Stimulated activated CD4-positive, alpha-beta T cell treated with anti-CD3 and anti-CD28 coated beads, Interleukin-4, amount 100 ng/mL, for 24 hours (primary cell): ENCODE data around the gene SIX3.

Experiments used
- DNase-seq: peaks from one replicate; pipeline ENCODE4 v3.0.0-alpha.2; 2020

Gene SIX3

DNA sequence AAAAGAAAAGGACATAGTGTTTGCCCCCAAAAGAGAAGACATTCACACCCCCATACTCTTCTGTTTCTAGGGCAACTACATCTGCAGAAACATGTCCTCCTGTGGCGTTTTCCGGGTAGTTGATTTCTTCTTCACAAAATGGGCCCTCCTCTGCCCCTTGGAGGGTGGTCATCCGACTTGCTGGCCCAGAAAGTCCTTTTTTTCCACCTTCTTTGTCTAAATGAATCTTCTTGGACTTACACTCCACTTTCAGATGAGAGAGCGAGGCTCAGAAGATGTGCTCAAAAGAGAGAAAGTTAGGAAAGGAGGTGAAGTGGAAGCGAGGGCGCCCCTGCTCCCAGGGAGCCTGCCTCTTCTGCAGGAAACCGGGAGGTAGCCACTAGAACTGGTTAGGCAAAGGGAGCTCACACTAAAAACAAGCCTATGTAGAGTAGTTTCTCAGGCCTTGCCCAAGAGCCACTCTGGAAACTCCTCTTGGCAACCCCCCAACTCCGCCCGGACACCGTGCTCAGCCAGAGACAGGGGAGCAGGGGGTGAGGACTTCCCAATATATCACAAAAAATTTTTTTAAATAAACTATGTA lies 10.2 kb upstream of the SIX3 start:
- DNase-seq = no peak

DNA sequence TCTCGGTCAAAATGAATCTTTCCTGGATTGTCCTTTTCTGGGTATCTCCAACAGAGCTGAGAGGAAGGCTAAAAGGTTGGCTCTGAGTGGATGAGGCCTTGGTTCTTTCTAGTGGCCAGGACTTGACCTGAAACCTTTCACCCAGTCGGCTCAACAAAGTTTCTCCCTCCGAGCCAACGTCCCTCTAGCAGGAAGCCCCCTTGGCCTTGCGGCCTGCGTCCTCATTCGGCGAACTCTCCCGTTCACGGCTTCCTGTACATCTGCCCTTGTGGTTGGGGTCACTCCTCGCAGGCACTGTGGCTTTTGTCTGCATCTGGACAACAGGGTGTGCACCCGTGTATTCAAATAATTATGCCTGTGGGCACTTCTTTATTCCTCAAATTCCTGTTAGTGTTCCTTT lies 9.4 kb upstream of the SIX3 start:
- no peak for DNase-seq

DNA sequence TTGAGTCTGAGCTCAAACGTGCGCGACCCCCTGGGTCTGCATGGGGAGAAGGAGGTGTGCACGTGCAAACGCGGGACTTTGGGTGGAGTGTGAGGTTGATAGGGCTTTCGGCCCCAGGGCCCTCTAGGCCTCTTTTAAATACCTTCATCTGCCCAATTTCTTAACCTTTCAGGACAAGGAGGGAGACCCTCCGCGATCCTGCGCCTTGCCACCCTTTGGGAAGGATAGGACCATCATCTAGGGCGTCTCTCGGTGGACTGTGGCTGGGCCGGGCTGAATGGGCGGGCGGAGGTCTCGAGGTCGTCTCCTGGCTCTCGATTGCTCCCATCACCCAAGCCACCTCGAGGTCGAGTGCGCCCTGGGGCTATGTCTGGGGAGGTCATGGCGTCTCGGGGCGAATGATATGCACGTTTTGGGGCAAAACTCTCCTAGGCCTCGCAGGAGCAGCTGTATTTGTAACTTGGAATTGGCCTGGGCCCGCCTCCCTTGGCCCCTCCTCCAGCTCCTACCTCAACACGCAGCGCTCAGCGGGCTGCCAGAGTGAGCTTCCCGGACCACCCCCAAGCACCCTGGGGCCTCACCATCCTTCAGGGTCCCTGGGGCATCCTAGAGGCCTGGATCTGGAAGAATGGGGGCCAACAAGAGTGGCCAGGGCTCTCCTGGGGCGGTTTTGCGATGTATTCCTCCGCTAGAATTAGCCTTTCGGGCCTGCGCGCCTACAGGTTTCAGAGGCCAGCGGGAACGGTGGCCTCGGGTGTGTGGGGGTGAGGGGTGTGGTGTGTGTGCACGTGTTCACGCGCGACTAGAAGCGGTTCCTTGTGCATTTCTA lies 8.7 kb upstream of the SIX3 start:
- no peak for DNase-seq

DNA sequence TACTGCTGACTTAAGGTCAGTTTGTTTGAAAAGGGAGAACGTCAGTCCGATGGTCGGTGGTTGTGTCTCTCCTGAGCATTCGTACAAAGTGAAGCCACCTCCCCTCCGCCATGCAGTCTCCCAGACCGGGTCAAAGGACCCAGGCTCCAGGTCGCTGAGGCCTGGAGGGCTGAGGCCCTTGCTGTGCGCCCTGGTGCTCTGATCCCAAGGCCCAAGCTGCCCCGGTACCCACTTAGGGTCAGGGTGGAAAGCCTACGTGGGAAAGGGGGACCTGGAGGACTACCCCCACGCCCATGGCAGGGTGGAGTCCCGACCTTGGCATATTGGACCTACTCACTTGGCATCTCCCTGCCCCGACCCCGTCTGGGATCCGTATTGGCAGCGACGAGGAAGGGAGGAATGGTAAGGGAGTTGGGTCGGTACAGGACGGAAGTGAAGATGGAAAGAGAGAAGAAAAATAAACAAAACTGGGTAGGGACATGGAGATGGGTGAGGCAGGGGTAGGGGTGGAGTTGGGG lies 8.0 kb upstream of the SIX3 start:
- no peak for DNase-seq

DNA sequence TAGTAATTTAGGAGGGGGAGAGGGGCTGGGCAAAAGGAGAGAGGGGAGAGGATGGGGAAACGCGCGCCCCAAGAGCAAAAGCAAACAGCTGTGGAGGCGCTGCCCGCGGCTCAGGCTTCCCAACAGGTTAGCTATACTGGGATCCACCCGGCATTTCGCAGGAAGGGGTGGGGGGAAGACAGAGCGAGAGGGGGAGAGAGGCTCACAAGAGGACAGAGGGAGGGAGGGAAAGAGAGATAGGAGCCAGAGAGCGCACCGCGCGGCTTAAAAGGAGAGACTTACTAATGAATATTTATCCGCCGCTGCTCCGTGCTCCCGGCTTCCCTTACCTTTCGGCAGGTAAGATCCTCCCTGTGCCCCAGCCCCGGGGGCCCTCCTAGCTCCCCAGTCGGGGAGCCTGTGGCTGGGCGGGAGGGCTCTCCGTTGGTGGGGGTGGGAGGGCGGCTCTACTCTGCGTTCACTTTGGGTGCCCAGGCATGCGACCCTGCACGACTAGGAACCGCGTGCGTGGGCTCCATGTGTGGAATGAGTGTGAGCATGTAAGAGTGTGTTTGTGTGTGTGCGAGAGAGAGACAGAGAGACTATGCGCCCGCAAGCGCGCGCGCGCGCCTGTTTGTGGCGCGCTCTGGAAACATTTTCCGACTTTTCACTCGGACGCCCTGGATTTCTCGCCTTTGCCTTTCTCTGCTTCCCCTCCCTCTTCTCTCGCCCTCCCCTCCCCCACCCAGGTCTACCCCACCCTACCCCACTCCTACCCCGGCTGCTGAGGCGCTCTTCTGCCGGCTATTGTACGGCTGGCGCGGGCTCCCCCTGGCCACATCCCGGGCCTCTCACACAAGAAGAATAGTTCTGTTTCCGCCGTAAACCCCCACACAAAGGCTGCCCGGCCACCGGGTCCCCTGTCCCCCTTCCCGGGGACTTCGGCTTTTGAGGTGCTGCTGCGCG lies 7.2 kb upstream of the SIX3 start:
- DNase-seq = no peak

DNA sequence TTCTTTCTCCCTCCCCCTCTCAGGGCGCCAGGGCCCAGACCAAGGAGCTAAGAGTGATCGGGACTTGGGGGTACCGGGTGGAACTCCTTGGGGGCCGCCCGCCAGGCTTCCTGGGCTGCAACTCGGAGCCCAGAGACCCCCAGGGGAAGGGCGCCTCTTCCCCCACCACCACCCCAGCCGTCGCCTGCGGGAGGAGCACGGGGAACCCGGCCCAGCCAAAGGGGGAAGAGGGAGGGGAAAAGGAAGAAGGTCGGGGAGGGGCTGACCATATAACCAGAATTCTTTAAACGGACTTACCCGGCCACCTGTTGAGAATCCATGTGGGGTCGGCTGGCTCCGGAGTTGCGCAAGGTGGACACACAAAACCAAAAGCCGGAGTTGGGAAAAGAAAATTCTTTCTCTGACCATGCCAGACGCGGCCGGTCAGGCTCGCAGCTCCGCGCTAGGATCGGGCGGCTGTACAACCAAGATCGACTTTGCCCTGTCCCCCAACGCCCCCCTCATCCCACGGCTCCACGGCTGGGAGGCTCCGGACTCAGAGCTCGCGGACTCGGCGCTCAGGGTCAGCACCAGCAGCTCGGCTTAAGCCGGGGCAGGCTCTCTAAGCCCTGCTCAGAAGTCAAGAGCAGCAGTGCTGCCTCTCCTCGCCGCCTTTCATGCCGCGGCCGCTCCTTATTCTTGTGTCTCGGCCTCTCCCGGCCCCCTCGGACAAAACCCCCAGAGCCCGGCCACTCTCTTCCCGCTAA lies 6.3 kb upstream of the SIX3 start:
- DNase-seq = no peak

DNA sequence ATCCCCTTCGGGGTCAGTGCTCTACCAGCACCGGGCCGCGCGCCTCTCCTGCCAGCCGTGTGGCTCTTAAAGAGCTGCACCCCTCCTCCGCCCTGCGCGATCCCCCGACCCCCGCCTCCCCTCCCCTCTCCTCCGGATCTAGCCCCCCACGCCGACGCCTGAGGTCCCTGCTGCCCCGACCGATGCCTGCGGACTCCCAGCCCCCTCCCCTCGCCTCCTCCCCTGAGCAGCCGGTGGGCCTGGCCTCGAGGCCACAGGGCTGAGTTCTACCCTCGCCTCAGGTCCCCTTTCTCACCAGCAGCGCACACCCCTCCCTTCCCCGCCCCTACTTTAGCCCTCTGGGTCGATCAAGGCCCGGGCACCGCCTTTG lies 5.8 kb upstream of the SIX3 start:
- no peak for DNase-seq

DNA sequence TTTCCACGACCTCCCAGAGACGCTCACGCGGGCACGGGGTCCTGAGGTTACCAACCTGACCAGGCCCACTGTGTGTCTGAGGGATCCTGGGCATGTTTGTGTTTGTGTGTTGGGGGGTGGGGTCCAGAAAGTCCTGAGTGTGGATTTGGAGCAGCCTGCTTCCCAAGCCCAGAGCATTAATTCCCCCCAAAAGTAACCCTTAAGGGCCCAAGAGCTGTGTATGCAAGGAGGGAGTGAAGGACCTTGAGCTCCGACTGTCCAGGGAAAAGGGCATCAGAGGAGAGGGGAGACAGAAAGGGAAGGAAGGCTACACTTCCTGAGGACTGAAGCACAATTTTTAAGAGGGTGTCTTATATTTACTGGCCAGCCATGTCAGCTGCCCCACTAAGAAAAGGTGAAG lies 5.2 kb upstream of the SIX3 start:
- no peak for DNase-seq

DNA sequence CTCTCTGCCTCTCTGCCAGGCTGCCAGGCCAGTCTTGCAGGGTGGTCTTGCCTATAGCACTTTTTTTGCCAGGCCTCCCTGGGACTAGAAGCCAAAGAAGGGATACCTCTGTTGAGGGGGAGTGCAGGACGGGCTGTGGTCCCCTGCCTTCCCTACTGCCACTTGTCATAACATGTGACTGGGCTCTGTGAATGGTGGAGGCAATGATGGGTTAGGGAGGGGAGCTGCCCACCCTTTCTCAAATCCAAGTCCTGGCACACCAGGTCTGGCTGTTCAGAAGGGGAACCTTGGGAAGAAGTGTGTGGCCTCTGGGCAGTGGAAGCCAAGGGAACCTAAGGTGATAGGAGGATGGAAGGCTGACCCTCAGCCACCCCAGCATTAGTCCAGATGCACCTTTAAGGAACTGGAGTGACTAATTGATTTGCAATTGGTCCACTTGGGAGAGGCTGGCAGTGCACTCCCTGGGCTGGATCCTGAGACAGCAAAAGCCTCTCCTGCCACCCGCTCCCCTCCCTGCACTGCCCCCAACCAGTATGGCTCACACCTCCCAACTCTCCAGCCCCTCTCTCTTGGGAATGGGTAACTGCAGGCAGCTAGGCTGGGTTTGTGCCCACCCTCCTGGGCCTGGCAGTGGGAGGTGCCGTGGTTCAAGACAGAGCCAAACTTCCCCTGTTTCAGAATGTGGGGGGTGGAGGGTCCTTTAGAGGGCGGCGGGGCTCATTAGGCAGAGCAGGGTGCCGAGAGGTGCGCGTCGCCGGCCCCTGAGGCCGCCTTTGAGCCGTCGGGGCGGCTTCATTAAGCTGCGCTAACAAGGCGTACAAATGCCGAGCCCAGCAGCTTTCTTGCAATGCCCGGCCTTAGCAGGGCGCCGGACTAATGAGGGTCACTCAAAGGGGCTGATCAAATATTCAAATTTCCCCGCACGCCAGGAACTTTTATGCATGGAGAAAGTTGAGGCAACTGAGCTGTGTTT lies 4.5 kb upstream of the SIX3 start:
- DNase-seq = no peak

DNA sequence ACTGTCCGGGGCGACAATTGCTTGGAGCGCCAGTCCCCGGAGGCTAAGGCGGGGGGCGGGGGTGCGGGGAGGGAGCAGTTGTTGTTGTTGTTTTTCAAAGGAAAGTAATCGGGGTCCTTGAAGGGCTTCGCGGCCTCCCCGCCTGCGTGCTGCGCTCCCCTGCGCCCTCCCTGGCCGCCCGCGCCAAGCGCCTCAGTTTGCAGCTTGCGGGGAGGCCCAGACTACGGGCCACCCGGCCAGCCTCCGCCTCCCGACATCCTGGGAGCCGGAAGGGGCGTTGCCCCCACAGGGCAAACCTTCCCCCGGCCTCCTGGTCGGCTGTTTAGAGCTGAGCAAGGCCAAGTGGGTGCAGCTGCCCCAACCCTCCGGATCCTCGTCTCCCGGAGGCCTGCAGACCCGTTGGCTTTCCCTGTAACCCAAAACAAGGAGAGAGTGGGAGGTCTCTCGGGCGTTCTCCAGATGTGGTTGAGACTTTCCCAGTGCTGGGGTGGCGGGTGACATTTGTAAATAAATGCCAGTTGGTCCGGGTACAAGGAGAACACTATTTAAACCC lies 3.7 kb upstream of the SIX3 start:
- DNase-seq = no peak

DNA sequence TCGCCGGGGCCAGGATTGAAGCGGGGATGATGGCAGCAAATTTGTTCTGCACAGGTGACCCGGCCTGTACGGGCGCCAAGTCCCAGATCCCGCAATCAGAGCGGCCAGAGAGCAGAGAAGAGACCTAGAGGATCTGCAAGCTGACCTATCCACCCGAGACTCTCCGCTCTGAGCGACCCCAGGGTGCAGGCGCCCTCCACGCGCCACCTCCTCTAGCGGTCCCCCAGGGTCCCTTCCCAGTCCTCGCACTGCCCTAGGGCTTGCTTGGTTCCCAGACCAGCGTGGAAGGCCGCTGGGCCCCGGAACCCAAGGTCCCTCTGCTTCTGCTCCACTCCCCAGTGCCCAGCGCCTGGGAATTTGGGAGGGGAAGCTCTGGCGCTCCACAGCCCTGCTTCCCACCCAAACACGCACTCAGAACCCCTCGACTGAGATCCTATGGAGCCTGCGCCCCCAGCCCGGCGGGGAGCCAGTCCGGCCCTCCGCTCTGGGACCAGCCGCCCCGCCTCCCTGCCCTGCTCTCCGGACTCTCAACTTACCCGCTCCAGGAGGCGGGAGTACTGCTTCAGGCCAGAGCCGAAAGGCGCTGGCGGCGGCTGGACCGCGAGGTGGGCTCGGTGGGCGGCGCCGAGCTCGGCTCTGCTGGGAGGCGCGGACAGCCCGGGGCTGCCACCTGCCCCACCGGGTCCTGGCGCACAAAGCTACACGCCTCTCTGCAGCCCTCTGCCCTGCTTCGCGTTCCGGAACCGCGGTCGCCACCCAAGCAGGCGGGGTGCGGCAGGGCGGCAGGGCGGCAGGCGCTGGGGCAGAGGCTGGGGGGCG lies 3.0 kb upstream of the SIX3 start:
- DNase-seq = no peak

DNA sequence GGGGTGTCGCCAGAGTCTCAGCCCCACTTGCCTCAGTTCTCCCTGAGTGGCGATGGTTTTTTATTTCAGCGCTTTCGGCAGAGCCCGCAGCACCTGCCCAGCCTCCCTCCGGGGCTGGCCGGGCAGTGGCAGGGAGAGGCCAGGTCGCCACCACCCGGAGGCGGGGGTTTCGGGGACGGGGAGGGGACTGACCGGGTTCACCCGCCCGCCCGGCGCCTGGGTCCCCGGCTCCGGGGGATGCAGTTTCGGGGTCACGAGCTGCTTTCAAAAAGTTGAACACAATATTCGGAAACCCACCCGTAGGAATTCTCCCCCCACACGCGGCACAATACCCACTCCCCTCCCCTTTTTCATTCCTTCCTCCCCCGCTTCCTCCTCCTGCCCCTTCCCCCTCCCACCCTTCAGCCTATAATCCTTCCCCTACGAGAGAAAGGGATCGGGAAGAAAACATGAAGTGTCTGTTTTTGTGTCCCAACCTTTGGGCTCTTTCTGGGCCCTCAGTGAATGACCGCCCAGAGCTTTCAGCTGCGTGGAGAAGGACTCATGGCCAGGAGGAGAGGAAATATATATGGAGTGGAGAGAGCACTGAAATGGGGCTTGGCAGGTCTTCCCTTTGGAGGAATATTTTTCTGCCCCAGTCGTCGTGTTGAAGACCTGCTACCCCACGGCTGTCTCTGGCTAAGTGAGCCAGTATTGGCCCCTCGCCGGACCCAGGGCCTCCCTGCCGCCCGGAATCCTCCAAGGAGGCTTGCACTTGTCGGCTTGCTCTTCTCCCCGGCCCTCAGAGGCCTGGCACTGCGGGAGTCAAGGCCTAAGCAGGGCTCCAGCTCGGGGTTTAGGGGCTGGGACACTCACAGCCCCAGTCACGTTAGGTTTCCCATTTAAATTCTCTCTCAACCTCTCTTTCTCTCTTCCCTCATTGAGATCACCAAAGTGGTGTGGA lies 2.1 kb upstream of the SIX3 start:
- no peak for DNase-seq

DNA sequence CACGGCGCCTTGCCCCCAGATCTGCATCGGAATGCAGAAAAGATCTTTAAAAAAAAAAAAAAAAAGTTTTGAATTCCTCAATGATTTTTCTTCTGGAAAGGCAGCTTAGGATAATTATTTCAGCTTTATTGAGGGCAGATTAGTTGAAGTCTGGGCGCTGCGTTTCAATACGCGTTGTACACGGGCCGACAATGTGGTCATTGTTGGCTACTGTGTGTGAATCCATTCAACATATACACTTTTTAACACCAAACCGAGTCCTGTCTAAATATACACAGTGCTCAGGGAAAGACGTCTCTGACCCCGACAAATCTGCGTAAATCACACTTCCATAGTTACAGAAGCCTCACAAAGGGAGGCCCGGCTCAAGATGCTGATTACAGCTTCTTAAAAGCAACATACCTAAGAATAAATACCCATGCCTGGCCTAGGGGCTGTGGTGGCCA lies 1.4 kb upstream of the SIX3 start:
- DNase-seq = no peak

DNA sequence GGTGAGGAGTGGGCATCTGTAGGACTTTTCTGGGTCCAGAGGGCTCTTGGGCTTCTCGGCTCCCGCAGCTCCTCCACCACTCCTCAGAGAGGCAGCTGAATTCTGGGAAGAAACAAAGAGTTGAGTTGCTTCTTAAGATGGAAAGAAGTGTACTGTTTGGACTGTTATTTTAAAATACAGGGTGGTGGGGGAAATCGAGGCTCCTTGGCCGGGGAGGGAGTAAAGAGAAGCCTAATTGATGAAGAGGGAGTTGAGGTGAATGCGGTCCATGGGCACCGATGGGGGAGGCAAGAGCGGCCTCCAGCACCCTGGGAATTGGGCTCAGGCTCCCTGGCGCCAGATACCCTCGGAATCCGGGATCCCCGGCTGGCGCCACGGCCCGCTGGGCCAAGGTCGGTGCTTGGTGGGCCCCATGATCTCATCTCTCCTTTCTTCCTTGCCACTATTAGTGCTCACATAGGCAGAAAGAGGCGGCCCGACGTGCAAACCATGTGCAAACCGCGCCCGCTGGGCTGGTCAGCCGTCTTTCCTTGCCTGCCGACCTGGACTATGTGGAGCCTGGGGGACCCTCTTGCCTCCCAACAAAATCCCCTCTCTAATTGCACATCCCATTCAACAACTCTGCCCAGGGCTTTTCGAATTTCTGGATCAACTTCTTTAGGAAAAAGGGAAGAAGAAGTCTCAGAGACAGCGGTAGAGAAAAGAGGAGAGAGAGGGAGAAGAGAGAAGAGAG lies 604 bp upstream of the SIX3 start:
- no peak for DNase-seq

DNA sequence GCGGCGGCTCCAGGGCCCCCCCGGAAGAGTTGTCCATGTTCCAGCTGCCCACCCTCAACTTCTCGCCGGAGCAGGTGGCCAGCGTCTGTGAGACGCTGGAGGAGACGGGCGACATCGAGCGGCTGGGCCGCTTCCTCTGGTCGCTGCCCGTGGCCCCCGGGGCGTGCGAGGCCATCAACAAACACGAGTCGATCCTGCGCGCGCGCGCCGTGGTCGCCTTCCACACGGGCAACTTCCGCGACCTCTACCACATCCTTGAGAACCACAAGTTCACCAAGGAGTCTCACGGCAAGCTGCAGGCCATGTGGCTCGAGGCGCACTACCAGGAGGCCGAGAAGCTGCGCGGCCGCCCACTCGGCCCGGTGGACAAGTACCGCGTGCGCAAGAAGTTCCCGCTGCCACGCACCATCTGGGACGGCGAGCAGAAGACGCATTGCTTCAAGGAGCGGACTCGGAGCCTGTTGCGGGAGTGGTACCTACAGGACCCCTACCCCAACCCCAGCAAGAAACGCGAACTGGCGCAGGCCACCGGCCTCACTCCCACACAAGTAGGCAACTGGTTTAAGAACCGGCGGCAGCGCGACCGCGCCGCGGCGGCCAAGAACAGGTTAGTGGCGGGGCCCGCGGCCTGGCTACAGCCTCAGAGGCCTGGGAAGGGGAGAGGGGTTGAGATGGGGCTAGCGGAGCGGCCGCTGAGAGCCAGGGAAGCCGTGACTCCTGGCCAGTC lies 965 bp downstream of the SIX3 start:
- DNase-seq = no peak

DNA sequence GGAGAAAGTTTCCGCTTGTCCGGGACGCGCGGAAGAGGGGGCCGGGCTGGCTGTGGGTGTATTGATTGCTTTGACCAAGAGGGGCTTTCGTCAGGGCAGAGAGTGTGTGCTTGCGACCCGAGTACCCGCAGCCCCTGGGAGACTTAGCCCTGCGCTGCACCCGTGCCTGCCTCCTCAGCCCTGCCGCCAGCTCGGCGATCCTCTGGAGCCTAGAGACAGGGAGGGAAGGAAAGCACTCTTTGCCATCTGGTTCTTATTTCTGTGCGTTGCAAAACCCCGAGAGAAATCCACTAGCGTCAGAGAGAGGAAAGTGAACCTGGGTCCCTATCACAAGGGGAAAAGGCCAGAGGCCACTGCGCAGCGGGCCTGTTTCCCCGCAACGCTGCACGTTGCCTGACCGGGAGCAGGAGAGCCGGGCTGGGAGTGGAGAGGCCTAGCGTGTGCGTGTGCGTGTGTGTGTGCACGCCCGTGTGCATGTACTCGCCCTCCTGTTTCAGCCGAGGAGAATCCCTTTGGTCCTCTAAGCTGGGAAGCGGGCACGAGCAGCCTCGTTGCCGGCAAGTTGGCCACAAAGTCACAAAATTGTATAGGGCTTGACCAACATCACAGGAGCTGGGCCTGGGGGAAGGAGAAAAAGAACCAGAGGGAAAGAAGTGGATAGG lies 1.7 kb downstream of the SIX3 start:
- no peak for DNase-seq

DNA sequence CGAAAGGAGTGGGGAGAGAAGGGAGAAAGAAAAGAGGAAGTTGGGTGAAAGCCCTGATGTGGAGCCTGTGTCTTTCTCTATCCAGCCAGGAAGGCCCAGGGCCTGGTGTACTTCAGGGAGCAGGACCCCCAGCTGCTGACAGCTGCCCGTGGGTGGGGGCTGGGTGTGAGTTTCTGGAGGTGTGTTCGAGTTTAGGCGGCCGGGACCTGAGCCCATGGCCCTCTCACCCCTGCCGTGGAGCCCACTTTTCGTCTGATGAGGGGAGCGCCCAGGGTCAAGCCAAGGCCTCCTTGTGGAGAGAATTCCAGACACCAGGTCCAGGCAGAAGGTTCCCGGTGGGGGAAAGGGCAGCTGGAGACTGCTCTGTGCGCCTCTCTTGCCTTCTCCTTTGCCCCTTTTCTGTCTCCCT lies 2.2 kb downstream of the SIX3 start:
- DNase-seq = no peak
